Brain microvascular endothelial cell (primary cell): ENCODE data around the gene HMGXB4.

Experiments
- DNase-seq: peaks from one replicate; pipeline ENCODE4 v3.0.0-alpha.2; 2020
- H3K27ac ChIP-seq: fragments of 250-450 bp; sonication (Bioruptor Pico); 2 replicates; pipeline ENCODE4 v1.5.1; 2020; ENCODE audit warnings: mild to moderate bottlenecking, moderate library complexity
- H3K27me3 ChIP-seq: fragments of 250-450 bp; sonication (Bioruptor Pico); replicated peaks from 2 replicates; pipeline ENCODE4 v1.5.1; 2020; ENCODE audit warnings: mild to moderate bottlenecking
- H3K36me3 ChIP-seq: fragments of 250-450 bp; sonication (Bioruptor Pico); replicated peaks from 2 replicates; pipeline ENCODE4 v1.5.1; 2020; ENCODE audit warnings: mild to moderate bottlenecking
- H3K4me3 ChIP-seq: 2 replicates; pipeline ENCODE4 v1.5.1; 2011; ENCODE audit warnings: low read depth, mild to moderate bottlenecking, control low read depth, low read length, moderate library complexity
- CTCF ChIP-seq: IDR thresholded peaks from 2 replicates; pipeline ENCODE4 v1.5.1; 2011; ENCODE audit warnings: low read depth, mild to moderate bottlenecking, moderate library complexity, low read length, control low read depth, inconsistent platforms; ENCODE audit errors: missing control alignments
- in situ Hi-C: cut with HindIII; loops from 2 replicates; pipeline ENCODE4 v1.10.0; 2017; ENCODE audit warnings: low sequenced_read_pairs, low pct_ligation_motif_present

The HMGXB4 gene

GRCh38 chr22:35323305-35323704 is 66.0 kb downstream of the HMGXB4 start:
- no peak for DNase-seq
- in situ Hi-C loops: no loop called here
- Histone ChIP-seq H3K36me3 (peaks cover 59% of the 10 kb centered on the region), H3K27ac (no peak overlapping the region), H3K27me3 (no peaks in the 10 kb centered on the region), H3K4me3 (no peak overlapping the region)
- no peak for TF ChIP-seq CTCF

GRCh38 chr22:35324067-35324466 is 66.8 kb downstream of the HMGXB4 start:
- peaks cover 56% of the 10 kb centered on the region for H3K36me3 ChIP-seq
- H3K27me3 ChIP-seq: no peaks in the 10 kb centered on the region
- TF ChIP-seq CTCF: no peak
- no peak overlapping the region for H3K4me3 ChIP-seq
- in situ Hi-C loops: no loop called here
- no peak overlapping the region for H3K27ac ChIP-seq
- DNase-seq: no peak

- in situ Hi-C loops: no loop called here
- no peak for DNase-seq
- Histone ChIP-seq H3K4me3 (no peak overlapping the region), H3K27me3 (no peaks in the 10 kb centered on the region), H3K36me3 (peaks cover 57% of the 10 kb centered on the region), H3K27ac (no peak overlapping the region)
- no peak for TF ChIP-seq CTCF
Observed at GRCh38 chr22:35324762-35325161, 67.5 kb downstream of the HMGXB4 start.

GRCh38 chr22:35325209-35325608 is 67.9 kb downstream of the HMGXB4 start:
- in situ Hi-C loops: no loop called here
- H3K27me3 ChIP-seq: no peaks in the 10 kb centered on the region
- H3K36me3 ChIP-seq: peaks cover 58% of the 10 kb centered on the region
- no peak for TF ChIP-seq CTCF
- no peak overlapping the region for H3K4me3 ChIP-seq
- no peak overlapping the region for H3K27ac ChIP-seq
- no peak for DNase-seq

GRCh38 chr22:35326854-35327562 is 69.7 kb downstream of the HMGXB4 start:
- Histone ChIP-seq H3K4me3 (no peak overlapping the region), H3K27me3 (no peaks in the 10 kb centered on the region), H3K27ac (no peak overlapping the region), H3K36me3 (peaks cover 64% of the 10 kb centered on the region)
- in situ Hi-C loops: no loop called here
- DNase-seq: no peak
- TF ChIP-seq CTCF: no peak
